Activated CD4-positive, alpha-beta T cell treated with anti-CD3 and anti-CD28 coated beads for 48 hours (primary cell): ENCODE results near the gene BRSK2.
"Not testable (repeated sequence)": the region's sequence is repeated elsewhere in the genome, so short reads cannot be mapped to it uniquely, and the experiment has no call there.

Experiments
- DNase-seq: peaks from one replicate; pipeline ENCODE4 v3.0.0-alpha.2; 2020

Gene BRSK2

DNA sequence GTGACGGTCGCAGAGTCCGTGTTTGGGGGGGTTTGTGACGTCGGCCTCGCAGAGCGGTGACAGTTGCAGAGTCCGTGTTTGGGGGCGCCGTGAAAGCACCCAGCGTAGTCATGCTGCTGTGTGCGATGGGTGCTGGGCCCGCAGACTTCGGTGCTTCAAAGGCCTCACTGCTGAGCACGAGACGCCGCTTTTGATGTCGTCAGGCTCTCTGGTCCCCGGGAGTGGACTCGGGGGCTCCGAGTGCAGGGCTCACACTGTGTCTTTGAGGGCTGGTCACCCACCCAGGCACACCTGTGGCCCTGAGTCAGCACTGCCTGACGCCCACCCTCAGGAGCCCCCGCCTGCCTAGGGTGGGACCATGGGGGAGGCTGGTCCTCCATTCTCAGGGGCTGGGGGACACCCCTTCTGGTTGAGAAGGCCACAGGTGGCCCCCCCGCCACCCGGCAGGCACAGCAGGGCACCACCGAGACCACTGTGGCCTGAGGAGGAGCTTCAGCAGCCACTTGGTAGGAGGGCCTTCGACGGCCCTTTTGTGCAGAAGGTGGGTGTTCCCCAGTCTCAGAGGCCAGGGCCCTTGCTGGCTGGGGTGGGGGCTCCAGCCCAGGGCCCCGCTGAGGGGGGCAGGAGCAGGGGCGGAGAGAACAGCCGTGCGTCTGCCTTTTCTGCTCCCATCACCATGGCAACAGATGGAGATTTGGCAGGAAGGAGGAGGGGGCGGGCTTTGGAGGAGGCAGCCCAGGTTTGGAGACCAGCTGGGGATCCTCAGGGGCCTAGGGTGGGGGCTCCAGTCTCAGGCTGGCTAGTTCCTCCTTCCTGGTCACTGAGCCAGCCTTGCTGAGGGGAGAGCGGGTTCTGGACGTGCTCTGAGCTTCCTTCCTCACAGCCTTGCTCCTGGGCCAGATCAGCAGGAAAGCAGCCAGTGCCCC lies 20.9 kb downstream of the BRSK2 start:
- DNase-seq: no peak

DNA sequence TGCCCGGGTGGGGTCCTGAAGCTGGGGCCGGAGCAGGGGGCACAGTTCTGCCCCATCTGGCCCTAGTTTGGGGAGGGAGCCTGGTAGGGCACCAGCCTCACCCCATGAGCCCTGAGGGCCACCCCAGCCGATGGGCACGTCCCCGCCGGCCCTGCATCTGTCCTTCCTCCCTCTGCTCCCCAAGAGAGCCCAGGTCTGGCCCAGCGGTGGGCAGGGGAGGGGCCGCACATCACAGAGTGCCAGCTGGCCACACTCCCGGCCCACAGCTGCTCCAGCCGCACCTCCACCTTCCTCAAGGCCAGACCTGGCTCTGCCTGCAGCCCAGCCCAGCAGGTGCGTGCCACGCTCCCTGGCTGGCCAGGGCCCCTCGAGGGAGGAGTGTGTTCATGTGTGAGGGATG lies 21.6 kb downstream of the BRSK2 start:
- DNase-seq: no peak

DNA sequence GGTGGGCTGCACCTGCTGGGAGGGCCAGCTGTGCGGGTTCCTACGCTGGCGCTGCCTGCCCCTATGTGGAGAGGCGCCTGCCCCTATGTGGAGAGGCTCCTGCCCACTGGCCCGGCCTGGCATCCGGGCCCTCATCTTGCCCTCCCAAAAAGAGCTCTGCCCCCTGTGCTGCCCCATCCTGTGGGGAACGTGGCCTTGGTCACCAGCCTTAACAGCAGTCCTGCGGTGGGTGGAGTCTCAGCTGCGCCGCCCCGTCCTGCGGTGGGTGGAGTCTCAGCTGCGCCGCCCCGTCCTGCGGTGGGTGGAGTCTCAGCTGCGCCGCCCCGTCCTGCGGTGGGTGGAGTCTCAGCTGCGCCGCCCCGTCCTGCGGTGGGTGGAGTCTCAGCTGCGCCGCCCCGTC lies 22.0 kb downstream of the BRSK2 start:
- DNase-seq: not testable (repeated sequence)

DNA sequence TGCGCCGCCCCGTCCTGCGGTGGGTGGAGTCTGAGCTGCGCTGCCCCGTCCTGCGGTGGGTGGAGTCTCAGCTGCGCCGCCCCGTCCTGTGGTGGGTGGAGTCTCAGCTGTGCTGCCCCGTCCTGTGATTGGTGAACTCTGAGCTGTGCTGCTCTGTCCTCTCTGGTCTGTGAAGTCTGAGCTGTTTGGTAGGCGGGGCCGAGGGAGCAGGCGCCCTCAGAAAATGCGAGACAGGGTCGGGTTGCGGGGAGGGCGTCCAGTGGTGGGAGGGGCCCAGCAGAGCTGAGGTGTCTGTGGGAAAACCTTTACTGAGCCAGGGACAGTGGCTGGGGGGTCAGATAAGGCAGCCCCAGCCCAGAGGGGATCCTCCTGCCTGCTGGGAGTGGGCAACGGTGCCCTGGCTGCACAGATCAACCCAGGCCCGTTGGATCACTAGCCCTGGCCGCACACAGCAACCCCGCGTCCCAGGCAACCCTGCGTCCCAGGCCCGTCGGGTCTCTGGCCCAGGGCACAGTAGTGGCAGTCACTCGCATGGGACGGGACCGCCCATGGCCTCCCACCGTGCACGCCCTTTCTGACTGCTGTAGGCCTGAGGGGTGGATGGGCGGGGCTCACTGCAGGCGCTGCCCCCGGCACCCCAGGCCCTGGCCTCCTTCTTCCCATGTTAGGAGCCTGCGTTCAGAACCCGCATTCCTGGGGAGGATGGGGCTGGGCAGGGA lies 22.8 kb downstream of the BRSK2 start:
- DNase-seq: no peak

DNA sequence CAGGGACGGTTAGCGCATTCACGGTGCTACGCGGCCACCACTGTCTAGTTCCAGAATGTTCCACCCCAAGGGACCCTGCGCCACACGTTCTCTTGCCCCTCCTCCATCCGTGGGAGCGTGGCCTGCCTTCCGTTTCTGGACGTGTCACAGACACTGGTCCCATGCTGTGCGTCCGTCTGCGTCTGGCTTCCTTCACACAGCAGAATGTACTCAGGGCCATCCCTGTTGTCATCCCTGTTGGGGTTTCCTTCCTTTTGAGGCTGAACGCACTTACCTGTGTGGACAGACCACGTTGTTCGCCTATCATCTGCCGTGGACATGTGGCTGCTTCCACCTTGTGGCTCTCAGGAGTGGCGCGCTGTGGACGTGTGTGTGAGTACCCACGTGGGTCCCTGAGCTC lies 24.9 kb downstream of the BRSK2 start:
- DNase-seq: no peak

DNA sequence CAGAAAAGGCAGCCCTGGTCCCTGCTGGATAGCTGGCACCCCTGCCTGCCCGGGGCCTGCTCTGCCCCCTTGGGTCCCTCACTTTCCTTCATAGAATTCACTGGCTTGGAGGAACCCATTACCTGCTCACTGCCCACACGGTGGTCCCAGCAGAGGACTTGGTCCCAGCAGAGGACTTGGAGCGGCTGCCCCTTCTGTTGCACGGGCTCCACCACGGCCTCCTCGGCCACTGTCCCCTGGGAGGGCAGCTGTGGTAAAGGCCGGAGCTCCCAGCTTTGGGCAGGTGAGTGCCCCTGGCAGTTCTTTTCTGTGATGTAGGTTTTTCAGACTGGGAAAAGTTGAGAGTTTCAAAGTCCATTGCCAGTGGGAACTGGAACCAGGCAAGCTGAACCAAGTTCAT lies 25.9 kb downstream of the BRSK2 start:
- no peak for DNase-seq

DNA sequence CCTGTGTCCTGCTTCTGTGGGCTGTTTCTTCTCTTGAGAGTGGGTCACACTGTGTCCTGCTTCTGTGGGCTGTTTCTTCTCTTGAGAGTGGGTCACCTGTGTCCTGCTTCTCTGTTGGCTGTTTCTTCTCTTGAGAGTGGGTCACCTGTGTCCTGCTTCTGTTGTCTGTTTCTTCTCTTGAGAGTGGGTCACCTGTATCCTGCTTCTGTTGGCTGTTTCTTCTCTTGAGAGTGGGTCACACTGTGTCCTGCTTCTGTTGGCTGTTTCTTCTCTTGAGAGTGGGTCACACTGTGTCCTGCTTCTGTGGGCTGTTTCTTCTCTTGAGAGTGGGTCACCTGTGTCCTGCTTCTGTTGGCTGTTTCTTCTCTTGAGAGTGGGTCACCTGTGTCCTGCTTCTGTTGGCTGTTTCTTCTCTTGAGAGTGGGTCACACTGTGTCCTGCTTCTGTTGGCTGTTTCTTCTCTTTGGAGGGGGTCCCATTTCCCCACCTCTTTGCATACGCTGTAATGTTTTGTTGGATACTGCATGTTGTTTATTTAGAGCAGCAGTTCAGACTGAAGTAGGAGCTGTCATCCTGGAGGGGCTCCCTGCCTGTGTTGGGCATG lies 28.6 kb downstream of the BRSK2 start:
- DNase-seq: not testable (repeated sequence)

DNA sequence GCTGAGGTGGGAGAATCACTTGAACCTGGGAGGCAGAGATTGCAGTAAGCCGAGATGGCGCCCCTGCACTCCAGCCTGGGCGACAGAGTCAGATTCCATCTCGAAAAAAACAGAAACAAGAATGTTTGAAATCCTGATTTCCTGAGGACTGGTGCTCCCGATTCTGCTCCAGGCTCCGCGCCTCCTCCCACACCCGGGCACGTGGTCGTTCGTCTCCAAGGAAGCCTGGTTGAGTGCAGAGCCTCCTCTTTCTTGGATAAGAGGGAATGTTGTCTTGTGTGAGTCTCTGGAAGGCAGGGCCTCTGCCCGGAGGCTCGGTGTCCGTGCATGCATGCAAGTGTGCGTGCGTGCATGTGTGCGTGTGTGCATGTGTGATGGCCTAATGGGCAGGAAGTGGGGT lies 30.1 kb downstream of the BRSK2 start:
- no peak for DNase-seq

DNA sequence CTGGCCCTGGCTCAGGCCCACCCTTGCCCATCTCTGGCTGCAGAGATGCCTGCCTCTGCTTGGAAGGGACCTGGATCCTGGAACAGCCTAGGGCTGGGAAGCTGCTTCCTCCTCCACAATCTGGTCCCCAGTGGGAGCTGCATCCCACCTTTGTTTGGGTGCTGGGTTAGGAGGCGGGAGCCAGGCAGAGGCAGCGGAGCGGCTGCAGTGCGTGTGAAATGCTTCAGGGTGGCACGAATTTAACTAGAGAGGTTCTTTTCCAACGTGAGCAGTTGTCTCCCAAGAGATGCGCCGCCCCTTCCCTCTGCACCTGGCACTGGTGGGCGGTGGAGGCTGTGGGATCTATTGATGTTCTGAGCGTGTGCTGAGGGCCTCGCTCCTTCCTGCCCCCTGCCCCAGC lies 31.6 kb downstream of the BRSK2 start:
- no peak for DNase-seq

DNA sequence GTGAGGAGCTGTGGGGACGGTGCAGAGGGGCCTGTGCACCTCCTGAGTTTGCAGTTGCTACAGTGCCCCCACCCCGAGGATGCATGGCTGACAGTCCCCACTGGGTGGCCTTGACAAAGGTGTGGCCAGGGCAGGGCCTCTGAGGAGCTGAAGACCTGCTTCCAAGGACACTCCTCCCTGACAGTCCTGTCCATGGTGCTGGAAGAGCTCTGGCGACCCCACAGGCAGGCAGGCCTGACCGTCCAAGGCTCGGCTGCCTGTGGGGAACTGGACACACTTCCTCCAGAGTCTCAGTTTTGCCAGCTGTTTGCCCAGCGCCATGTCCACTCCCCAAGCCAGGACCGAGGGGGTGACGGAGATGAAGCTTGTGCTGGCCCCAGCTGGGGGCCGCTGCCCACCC lies 32.7 kb downstream of the BRSK2 start:
- DNase-seq: no peak

DNA sequence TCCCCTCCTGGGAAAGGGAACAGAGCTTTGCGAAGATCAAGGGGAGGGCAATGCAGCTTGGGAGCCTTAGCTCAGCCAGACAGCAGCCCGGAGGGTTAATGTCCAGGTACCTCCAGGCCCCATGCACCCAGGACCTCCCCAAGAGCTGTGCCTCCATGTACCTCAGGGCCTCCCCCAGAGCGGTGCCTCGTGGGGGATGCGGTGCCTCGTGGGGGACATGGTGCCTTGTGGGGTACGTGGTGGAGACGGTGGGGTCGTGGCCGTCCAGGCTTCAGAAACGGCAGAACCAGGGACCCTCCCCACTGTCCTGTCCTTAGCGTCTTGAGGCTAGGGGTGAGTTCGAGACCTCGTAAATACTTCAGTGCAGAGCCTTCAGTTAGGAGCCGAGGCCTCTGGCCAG lies 33.2 kb downstream of the BRSK2 start:
- no peak for DNase-seq

DNA sequence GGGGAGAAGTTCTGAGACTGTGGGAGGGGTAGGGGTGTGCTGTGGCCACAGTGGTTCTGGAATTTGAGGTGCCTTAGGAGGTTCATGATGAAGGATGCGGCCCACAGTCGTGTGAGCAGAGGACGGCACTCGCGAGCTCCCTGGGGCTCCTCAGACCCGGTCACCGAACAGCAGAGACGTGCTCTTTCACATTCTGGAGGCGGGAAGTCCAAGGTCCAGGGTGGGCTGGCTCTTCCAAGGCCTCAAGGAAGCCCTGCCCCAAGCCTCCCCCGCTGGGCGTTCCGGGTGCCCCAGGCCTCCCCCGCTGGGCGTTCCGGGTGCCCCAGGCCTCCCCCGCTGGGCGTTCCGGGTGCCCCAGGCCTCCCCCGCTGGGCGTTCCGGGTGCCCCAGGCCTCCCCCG lies 33.7 kb downstream of the BRSK2 start:
- not testable (repeated sequence) for DNase-seq

DNA sequence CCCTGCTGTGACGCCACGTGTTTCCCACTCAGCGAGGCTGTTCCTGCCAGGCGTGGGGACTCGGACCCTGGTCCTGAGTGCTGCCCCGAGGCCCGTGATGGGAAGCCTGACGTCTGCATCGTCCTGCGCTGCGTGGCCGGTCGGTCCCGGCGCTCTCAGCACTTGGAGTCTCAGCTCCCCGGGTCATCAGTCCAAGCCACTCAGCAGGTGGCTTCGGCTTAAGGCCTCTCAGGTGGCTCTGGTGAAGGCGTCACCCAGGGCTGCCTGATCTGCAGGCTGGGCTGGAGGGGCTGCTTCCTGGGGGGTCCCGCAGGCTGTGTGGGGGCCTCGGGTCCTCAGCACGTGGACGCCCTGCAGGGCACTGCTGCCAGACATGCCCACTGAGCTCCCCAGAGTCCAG lies 35.3 kb downstream of the BRSK2 start:
- DNase-seq: no peak

DNA sequence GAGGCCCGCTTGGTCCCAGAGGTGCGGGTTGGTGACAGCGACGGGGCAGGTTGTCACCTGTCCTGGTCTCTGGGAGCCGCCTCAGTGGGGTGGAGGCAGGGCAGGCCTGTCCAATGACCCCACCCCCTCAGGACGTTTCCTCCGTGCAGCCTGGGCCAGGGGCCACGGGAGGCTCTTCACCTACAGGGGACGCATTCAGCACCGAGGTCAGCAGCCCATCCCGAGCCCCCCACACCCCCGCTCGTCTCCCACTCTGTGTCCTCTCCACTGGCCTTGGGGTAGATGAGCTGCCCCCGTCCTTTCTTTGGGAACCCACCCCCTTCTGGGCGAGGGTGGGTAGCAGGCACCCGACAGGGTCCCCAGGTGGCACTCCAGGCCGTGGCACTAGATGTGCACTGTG lies 35.7 kb downstream of the BRSK2 start:
- no peak for DNase-seq

DNA sequence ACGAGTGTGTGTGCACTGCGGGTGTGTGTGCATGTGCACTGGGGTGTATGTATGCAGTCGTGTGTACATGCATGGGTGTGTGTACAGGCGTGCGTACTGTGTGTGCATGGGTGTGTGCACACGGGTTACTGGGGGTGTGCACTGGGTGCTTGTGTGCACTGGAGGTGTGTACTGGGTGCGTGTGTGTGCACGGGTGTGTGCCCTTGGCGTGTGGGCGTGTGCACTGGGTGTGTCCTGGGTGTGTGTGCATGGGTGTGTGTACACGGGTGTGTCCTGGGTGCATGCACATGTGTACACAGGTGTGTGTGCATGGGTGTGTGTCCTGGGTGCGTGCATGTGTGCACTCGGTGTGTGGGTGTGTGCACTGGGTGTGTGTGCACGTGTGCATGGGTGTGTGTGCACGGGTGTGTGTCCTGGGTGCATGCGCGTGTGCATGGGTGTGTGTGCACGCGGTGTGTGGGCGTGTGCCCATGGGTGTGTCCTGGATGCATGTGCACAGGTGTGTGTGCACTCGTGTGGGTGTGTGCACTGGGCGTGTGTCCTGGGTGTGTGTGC lies 39.1 kb downstream of the BRSK2 start:
- DNase-seq: no peak

DNA sequence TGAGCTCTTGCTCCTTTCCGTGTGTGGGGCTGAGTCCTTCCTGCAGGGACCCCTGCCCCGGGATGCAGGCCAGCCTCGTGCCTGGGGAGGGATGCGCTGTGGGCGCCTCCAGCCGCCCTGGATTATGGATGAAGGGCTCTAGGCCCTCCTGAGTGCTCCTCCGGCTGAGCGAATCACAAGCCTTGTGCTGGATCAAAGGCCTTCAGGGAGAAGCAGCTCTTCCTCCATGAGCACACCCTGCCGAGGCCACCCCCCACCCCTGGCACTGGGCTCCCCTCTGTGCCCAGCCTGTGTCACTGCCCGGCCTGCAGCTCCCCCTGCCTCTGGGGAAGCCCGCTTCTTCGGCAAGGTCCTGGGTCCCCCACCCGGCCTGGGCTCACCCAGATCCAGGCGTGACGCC lies 43.8 kb downstream of the BRSK2 start:
- DNase-seq: no peak

DNA sequence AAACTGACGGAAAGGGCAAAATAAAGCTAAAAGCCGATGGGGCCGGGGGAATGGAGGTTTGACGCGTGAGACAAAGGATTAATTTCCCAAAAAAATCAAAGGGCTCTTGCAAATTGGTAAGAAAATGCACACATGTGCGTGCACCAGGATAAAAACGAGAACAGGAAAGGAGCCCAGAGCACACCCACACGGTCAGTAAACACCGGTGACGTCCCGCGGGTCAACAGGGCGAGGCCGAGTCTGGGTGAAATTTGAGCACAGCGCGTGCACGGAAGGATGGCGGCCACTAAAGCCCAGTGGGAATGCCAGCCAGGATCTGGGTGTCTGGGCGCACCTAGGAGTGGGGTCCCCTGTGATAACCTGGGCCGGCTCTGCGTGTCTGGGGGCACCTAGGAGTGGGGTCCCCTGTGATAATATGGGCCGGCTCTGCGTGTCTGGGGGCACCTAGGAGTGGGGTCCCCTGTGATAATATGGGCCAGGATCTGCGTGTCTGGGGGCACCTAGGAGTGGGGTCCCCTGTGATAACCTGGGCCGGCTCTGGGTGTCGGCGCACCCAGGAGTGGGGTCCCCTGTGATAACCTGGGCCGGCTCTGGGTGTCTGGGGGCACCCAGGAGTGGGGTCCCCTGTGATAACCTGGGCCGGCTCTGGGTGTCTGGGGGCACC lies 44.4 kb downstream of the BRSK2 start:
- DNase-seq: no peak

DNA sequence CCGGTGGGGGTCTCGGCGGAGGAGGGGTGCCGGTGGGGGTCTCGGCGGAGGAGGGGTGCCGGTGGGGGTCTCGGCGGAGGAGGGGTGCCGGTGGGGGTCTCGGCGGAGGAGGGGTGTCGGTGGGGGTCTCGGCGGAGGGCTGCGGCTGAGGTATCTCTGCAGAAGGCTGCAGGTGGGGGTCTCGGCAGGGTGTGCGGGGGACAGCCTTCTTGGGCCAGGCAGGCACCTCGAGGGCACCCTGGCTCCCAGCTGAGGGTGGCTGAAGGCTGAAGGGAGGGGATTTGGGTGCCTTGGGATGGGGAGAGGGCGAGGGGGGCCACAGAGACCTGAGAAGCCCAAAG lies 45.7 kb downstream of the BRSK2 start:
- DNase-seq: not testable (repeated sequence)

DNA sequence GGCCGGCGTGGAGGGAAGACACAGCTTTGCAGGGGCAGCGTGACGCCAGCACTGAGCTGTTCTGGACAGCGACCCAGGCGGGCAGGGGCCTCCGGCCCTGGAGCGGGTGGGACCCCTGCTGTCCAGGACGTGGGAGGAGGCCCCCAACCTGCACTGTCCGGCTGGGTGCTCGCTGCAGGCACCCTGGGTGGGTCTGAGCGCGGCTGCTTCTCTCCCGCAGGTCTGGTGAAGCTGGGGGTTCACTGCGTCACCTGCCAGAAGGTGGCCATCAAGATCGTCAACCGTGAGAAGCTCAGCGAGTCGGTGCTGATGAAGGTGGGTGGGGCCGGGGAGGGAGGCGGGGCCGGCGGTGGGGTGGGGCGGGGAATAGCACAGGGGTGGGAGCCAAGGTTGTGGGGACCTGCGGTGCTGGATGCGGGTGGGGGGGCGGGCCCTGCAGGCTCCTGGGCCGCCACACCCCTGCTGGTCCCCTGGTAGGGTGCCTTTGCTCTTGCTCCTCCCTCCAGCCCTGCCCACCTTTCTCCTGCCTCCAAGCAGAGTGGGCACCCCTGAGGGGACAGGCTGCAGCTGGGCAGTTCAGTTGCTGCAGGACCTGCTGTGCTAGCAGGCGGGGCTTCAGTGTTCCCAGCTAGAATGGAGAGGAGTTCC lies 46.2 kb downstream of the BRSK2 start:
- no peak for DNase-seq

DNA sequence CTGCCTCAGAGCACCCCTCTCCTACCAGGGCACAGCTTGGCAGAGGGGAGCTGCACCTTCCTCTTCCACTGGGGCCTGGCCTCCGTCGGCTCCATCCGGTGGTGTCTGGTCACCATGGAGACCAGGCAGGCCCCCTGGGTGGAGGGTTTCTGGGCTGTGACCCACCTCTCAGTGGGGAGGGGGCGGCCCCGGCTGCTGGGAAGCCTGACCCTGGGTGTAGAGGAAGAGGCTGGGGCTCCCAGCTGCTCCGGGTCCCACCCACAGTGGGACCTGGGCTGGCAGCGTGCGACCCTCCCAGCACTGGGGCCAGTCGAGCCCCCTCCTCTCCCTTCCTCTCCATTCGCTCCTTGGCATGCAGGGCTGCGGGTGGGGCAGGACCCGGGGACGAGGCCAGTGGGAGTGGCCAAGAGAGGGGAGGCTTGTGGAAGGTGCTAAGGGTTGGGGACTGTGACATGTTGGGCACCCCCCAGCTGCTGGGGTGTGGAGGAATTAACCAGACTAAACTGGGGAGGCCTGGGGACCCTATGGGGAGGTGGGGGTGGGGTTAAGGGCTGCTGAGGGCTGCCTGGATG lies 46.8 kb downstream of the BRSK2 start:
- DNase-seq: no peak

DNA sequence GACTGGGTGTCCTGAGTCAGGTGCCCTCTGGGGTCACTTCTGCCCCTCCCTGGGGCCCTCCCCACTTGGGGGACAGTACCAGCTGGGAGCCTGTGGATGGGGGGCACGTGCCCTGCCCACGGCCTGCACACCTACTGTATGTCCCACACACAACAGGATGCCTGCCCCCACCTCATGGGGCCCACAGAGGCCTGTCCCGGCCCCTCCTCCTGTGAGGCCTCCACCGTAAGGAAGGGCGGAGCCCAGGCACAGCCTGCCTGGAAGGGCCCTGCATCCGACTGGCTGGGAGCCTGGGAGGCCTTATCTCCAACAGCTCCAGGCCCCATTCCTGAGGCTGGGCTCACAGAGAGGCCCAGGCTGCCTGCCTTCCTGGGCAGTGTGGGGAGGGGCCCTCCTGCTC lies 47.8 kb downstream of the BRSK2 start:
- no peak for DNase-seq

DNA sequence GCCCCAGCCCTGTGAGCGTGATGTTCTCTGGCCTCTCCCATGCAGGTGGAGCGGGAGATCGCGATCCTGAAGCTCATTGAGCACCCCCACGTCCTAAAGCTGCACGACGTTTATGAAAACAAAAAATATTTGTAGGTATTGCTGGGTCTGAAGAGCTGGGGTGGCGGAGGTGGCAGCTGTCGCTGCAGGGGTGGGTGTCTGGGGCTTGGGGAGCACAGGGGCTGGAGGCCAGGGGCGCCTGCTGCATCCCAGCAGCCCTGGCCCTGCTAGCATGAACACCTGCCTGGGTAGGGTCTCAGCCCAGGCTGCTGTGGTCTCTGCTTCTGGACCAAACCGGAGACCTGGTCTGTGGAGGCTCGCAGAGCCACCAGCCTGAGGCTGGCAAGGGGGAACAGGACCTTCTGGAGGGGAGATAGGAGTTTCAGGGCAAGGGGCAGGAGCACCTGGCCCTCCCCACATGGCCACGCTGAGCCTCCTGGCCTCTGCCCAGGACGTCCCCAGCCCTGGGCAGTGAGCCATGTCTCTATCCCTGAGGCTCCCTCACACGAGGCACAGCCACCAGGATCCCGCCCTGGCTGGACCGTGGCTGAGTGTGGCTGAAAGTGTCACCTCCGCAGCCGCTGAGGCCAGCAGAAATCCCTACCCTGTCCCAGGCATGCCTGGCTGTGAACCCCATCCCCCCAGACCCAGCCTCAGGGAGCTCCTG lies 48.7 kb downstream of the BRSK2 start:
- DNase-seq: no peak
